ENCODE results near the gene CD52. TPM values are rescaled to one million over a fixed set of nuclear protein-coding genes. Genes with fewer than 3 reads are reported as not detected.

CD52 gene
- total RNA-seq, 1 experiment from 2014 or later: 2.0 TPM

- no peak overlapping the region for H3K9ac ChIP-seq (ENCODE audit: low read length)
- peaks cover 7 to 21% of the 10 kb centered on the region in 2 experiments; a peak in 3 of 4 replicates for H3K4me1 ChIP-seq (ENCODE audit: control insufficient read depth in 1 of 2, insufficient read depth in 2 of 2, low read length in 2 of 2)
- intact Hi-C loops (cut with micrococcal nuclease): loop anchor here (1.0 kb wide), 1 partner anchor 78 kb away; no protein-coding TSS in a partner anchor
- peak overlapping the region; percentile 93 for H2AFZ ChIP-seq (ENCODE audit: low read depth, low read length, poor library complexity, severe bottlenecking)
- peak; percentile 33 for DNase-seq (ENCODE audit: low read depth, low spot score)
- no peaks in the 10 kb centered on the region for H3K9me2 ChIP-seq (ENCODE audit: insufficient read depth)
- peak; percentile 87 for ATAC-seq
- no TSS peak for BruUV-seq (replicated peaks)
- H3K27me3 ChIP-seq (ENCODE audit: insufficient read depth, low read length): no peaks in the 10 kb centered on the region
- H3K36me3 ChIP-seq (ENCODE audit: control insufficient read depth in 1 of 2, insufficient read depth in 2 of 2, low read length in 2 of 2): no peaks in the 10 kb centered on the region
- H3K79me2 ChIP-seq (ENCODE audit: insufficient read depth, low read length): no peaks in the 10 kb centered on the region
- no peaks in the 10 kb centered on the region for H3K9me3 ChIP-seq (ENCODE audit: control insufficient read depth in 1 of 2, insufficient read depth in 1 of 2, low read depth in 1 of 2, low read length in 2 of 2)
- POLR2A ChIA-PET: interaction anchor here (0.7 to 0.8 kb wide), 2 partner anchors 10 kb away, joined by 3 read pairs; partner anchors contain the start of gene CRYBG2
- peak overlapping the region; percentile 52 for H3K4me2 ChIP-seq (ENCODE audit: low read length)
- CTCF ChIA-PET: interaction anchor here (0.6 to 3.7 kb wide), 10 partner anchors 10 to 219 kb away, joined by 3 to 19 read pairs (median 4); partner anchors contain the start of gene CRYBG2
- no peak overlapping the region for H3K27ac ChIP-seq (ENCODE audit: low read depth, low read length)
- RAD21 ChIA-PET (ENCODE audit: low non-redundant PET in 1 of 2, low total read pairs in 2 of 2, uncharacterized antibody in 2 of 2, unreplicated experiment in 2 of 2): interaction anchor here in 1 of 2 experiments (1.4 kb wide), 1 partner anchor 79 kb away, joined by 3 read pairs; no protein-coding TSS in a partner anchor
- no peak overlapping the region for H3K4me3 ChIP-seq (replicated peaks in 1 of 2; ENCODE audit: low read depth in 1 of 2, low read length in 2 of 2)
- no peaks in the 10 kb centered on the region for H4K20me1 ChIP-seq (ENCODE audit: insufficient read depth)
- TF ChIP-seq EGR1 (IDR thresholded peaks at IDR 0.05; ENCODE audit: low read depth) (no peak), SP1 (IDR thresholded peaks at IDR 0.05; ENCODE audit: low read depth) (no peak), JUND (IDR thresholded peaks at IDR 0.05) (no peak), ZNF274 (IDR thresholded peaks at IDR 0.05; ENCODE audit: low read depth, low read length) (no peak), FOSL1 (IDR thresholded peaks at IDR 0.05; ENCODE audit: low read depth) (no peak), ELF1 (IDR thresholded peaks at IDR 0.05; ENCODE audit: borderline replicate concordance, low read depth) (no peak), EZH2 (IDR thresholded peaks at IDR 0.05) (no peak), POLR2AphosphoS5 (IDR thresholded peaks at IDR 0.05; ENCODE audit: low read depth, low read length) (no peak), ZFX (IDR thresholded peaks at IDR 0.05) (no peak), CBX3 (IDR thresholded peaks at IDR 0.05; ENCODE audit: low read depth) (no peak), TCF7L2 (IDR thresholded peaks at IDR 0.05; ENCODE audit: borderline replicate concordance, extremely low read depth, insufficient read depth, insufficient read length) (no peak), CEBPB (IDR thresholded peaks at IDR 0.05; ENCODE audit: low read depth) (no peak), REST (IDR thresholded peaks at IDR 0.05; ENCODE audit: low read depth) (no peak), POLR2A (IDR thresholded peaks at IDR 0.05; ENCODE audit: borderline replicate concordance, extremely low read depth, insufficient read depth, insufficient read length) (no peak), EZH2phosphoT487 (IDR thresholded peaks at IDR 0.05; ENCODE audit: borderline replicate concordance) (no peak), YY1 (IDR thresholded peaks at IDR 0.05; ENCODE audit: extremely low read depth, insufficient replicate concordance, low read depth, low read length) (peak; percentile 52), SIN3A (IDR thresholded peaks at IDR 0.05; ENCODE audit: low read depth) (no peak), ZBTB33 (IDR thresholded peaks at IDR 0.05; ENCODE audit: extremely low read depth, insufficient replicate concordance, low read length) (no peak), MAX (IDR thresholded peaks at IDR 0.05) (no peak)
Measured at GRCh38 chr1:26363549-26364448, 46.0 kb downstream of the CD52 start.
